Trophoblast cell (in vitro differentiated cells and primary cell): ENCODE measurements around the gene ZNF438.

ENCODE experiments used
- DNase-seq, 2 donors: peaks; one replicate each; pipeline ENCODE4 v3.0.0-alpha.2; 2016
- H2AFZ ChIP-seq: 2 replicates; pipeline ENCODE4 v1.6.1; 2013; ENCODE audit warnings: low read length, moderate library complexity, mild to moderate bottlenecking; ENCODE audit not compliant: insufficient read depth, poor library complexity
- H2AK5ac ChIP-seq: 2 replicates; pipeline ENCODE4 v1.6.1; 2013; ENCODE audit warnings: mild to moderate bottlenecking, low read length
- H2BK120ac ChIP-seq: 2 replicates; pipeline ENCODE4 v1.6.1; 2013; ENCODE audit warnings: low read length, mild to moderate bottlenecking, moderate library complexity; ENCODE audit not compliant: insufficient read depth, poor library complexity
- H2BK12ac ChIP-seq: 2 replicates; pipeline ENCODE4 v1.6.1; 2013; ENCODE audit warnings: mild to moderate bottlenecking, low read length, moderate library complexity
- H2BK5ac ChIP-seq: 2 replicates; pipeline ENCODE4 v1.6.1; 2013; ENCODE audit warnings: low read length, low read depth, moderate library complexity, mild to moderate bottlenecking; ENCODE audit not compliant: poor library complexity
- H3K14ac ChIP-seq: 2 replicates; pipeline ENCODE4 v1.6.1; 2013; ENCODE audit warnings: mild to moderate bottlenecking, low read length
- H3K18ac ChIP-seq: 2 replicates; pipeline ENCODE4 v1.6.1; 2013; ENCODE audit warnings: mild to moderate bottlenecking, low read length
- H3K23ac ChIP-seq: 2 replicates; pipeline ENCODE4 v1.6.1; 2013; ENCODE audit warnings: low read length
- H3K27ac ChIP-seq: 2 replicates; pipeline ENCODE4 v1.5.1; 2013; ENCODE audit warnings: low read depth, mild to moderate bottlenecking, inconsistent platforms, low read length, moderate library complexity
- H3K27me3 ChIP-seq: 2 replicates; pipeline ENCODE4 v1.6.1; 2013; ENCODE audit warnings: inconsistent platforms, mild to moderate bottlenecking, low read length, moderate library complexity; ENCODE audit not compliant: insufficient read depth
- H3K36me3 ChIP-seq, 2 experiments: 1 replicate in 1 of 2; 2 replicates in 1 of 2; pipeline ENCODE4 v1.6.1; 2013; ENCODE audit warnings: low read length in 2 of 2, mild to moderate bottlenecking in 2 of 2, moderate library complexity in 1 of 2; ENCODE audit not compliant: insufficient read depth in 2 of 2, control insufficient read depth in 1 of 2
- H3K4ac ChIP-seq: 2 replicates; pipeline ENCODE4 v1.6.1; 2013; ENCODE audit warnings: low read depth, mild to moderate bottlenecking, low read length, moderate library complexity
- H3K4me1 ChIP-seq, 2 experiments: 1 replicate in 1 of 2; 2 replicates in 1 of 2; pipeline ENCODE4 v1.6.1; 2013; ENCODE audit warnings: low read length in 2 of 2, mild to moderate bottlenecking in 2 of 2, moderate library complexity in 1 of 2; ENCODE audit not compliant: insufficient read depth in 2 of 2, control insufficient read depth in 1 of 2
- H3K4me2 ChIP-seq: 2 replicates; pipeline ENCODE4 v1.6.1; 2013; ENCODE audit warnings: inconsistent platforms, mild to moderate bottlenecking, low read length, moderate library complexity
- H3K4me3 ChIP-seq: 2 replicates; pipeline ENCODE4 v1.5.1; 2013; ENCODE audit warnings: mild to moderate bottlenecking, low read depth, low read length, inconsistent platforms
- H3K79me1 ChIP-seq: one replicate; pipeline ENCODE4 v1.6.1; 2013; ENCODE audit warnings: low read length
- H3K79me2 ChIP-seq: 2 replicates; pipeline ENCODE4 v1.6.1; 2013; ENCODE audit warnings: low read length, mild to moderate bottlenecking; ENCODE audit not compliant: control insufficient read depth, insufficient read depth, poor library complexity
- H3K9ac ChIP-seq: 2 replicates; pipeline ENCODE4 v1.6.1; 2013; ENCODE audit warnings: mild to moderate bottlenecking, low read length
- H3K9me3 ChIP-seq: 2 replicates; pipeline ENCODE4 v1.6.1; 2013; ENCODE audit warnings: low read depth, mild to moderate bottlenecking, control low read depth, inconsistent platforms, low read length; ENCODE audit not compliant: insufficient read depth
- H4K12ac ChIP-seq: 2 replicates; pipeline ENCODE4 v1.6.1; 2013; ENCODE audit warnings: low read depth, mild to moderate bottlenecking, low read length, moderate library complexity
- H4K8ac ChIP-seq: 2 replicates; pipeline ENCODE4 v1.6.1; 2013; ENCODE audit warnings: low read depth, mild to moderate bottlenecking, low read length, moderate library complexity
- H4K91ac ChIP-seq: one replicate; pipeline ENCODE4 v1.6.1; 2013; ENCODE audit warnings: low read depth, mild to moderate bottlenecking, low read length, moderate library complexity
- WGBS: extraction: QIAGEN DNeasy Blood & Tissue Kit; methylation state at CpG from one replicate; pipeline ENCODE4 v1.1.7; 2013; ENCODE audit warnings: missing lambda C conversion rate; ENCODE audit not compliant: insufficient read length, insufficient coverage; ENCODE audit errors: extremely low coverage; 5-methylcytosine and 5-hydroxymethylcytosine counted together

Gene ZNF438

GRCh38 chr10:30861976-30862375 is 169.7 kb downstream of the ZNF438 start:
- Histone ChIP-seq H3K4ac (no peak overlapping the region), H3K27ac (no peak overlapping the region), H3K4me1 (peaks cover 5 to 15% of the 10 kb centered on the region in 2 experiments), H3K14ac (no peak overlapping the region), H2AFZ (no peak overlapping the region), H3K4me2 (no peak overlapping the region), H2BK120ac (no peak overlapping the region), H3K27me3 (no peaks in the 10 kb centered on the region), H4K8ac (no peak overlapping the region), H2BK5ac (no peak overlapping the region), H3K18ac (no peak overlapping the region), H3K79me2 (no peaks in the 10 kb centered on the region), H3K23ac (no peak overlapping the region), H4K91ac (no peak overlapping the region), H3K9me3 (no peaks in the 10 kb centered on the region), H3K9ac (no peak overlapping the region), H4K12ac (no peak overlapping the region), H2AK5ac (no peak overlapping the region), H3K4me3 (no peak overlapping the region), H3K79me1 (peaks cover 2% of the 10 kb centered on the region), H2BK12ac (no peak overlapping the region), H3K36me3 (no peaks in the 10 kb centered on the region)
- no CpG with 5 or more reads among the region's 3 CpGs for WGBS
- no peak for DNase-seq

GRCh38 chr10:30861221-30861620 is 170.4 kb downstream of the ZNF438 start:
- Histone ChIP-seq H3K4me2 (no peak overlapping the region), H3K23ac (no peak overlapping the region), H3K18ac (no peak overlapping the region), H3K4me3 (no peak overlapping the region), H3K36me3 (no peaks in the 10 kb centered on the region), H2BK5ac (no peak overlapping the region), H4K8ac (no peak overlapping the region), H3K27me3 (no peaks in the 10 kb centered on the region), H3K79me1 (peaks cover 2% of the 10 kb centered on the region), H3K4ac (no peak overlapping the region), H3K9me3 (no peaks in the 10 kb centered on the region), H3K79me2 (no peaks in the 10 kb centered on the region), H3K14ac (no peak overlapping the region), H2BK12ac (no peak overlapping the region), H4K12ac (no peak overlapping the region), H4K91ac (no peak overlapping the region), H3K4me1 (peaks cover 5 to 15% of the 10 kb centered on the region in 2 experiments), H3K9ac (no peak overlapping the region), H2BK120ac (no peak overlapping the region), H2AFZ (no peak overlapping the region), H3K27ac (no peak overlapping the region), H2AK5ac (no peak overlapping the region)
- DNase-seq = no peak
- no CpG with 5 or more reads among the region's 1 CpG for WGBS

GRCh38 chr10:30858499-30858898 is 173.2 kb downstream of the ZNF438 start:
- H2AK5ac ChIP-seq = no peak overlapping the region
- H3K14ac ChIP-seq = no peak overlapping the region
- H3K4me2 ChIP-seq = no peak overlapping the region
- no peak for DNase-seq
- no peak overlapping the region for H4K8ac ChIP-seq
- no peaks in the 10 kb centered on the region for H3K27me3 ChIP-seq
- no peaks in the 10 kb centered on the region for H3K9me3 ChIP-seq
- H3K18ac ChIP-seq = no peak overlapping the region
- H4K12ac ChIP-seq = no peak overlapping the region
- H2AFZ ChIP-seq = no peak overlapping the region
- no peak overlapping the region for H3K4ac ChIP-seq
- H3K9ac ChIP-seq = no peak overlapping the region
- no peak overlapping the region for H3K23ac ChIP-seq
- no peak overlapping the region for H3K4me3 ChIP-seq
- no peak overlapping the region for H2BK12ac ChIP-seq
- H3K27ac ChIP-seq = no peak overlapping the region
- peaks cover 4 to 11% of the 10 kb centered on the region in 2 experiments for H3K4me1 ChIP-seq
- H2BK120ac ChIP-seq = no peak overlapping the region
- no peak overlapping the region for H2BK5ac ChIP-seq
- H3K79me2 ChIP-seq = no peaks in the 10 kb centered on the region
- no peak overlapping the region for H4K91ac ChIP-seq
- whole genome bisulfite sequencing = no CpG with 5 or more reads among the region's 2 CpGs
- H3K36me3 ChIP-seq = no peaks in the 10 kb centered on the region
- H3K79me1 ChIP-seq = no peaks in the 10 kb centered on the region

GRCh38 chr10:30857803-30858202 is 173.9 kb downstream of the ZNF438 start:
- H3K14ac ChIP-seq = no peak overlapping the region
- no peak overlapping the region for H3K4me2 ChIP-seq
- H4K91ac ChIP-seq = no peak overlapping the region
- H3K4me1 ChIP-seq = peaks cover 0 to 8% of the 10 kb centered on the region in 2 experiments
- no peaks in the 10 kb centered on the region for H3K79me2 ChIP-seq
- H3K23ac ChIP-seq = no peak overlapping the region
- peak in 1 of 2 donors; percentile 7 for DNase-seq
- H2BK12ac ChIP-seq = no peak overlapping the region
- no CpG with 5 or more reads among the region's 3 CpGs for WGBS
- no peak overlapping the region for H4K8ac ChIP-seq
- H3K79me1 ChIP-seq = no peaks in the 10 kb centered on the region
- H3K4ac ChIP-seq = no peak overlapping the region
- H2AK5ac ChIP-seq = no peak overlapping the region
- H3K9ac ChIP-seq = no peak overlapping the region
- no peak overlapping the region for H2BK5ac ChIP-seq
- H4K12ac ChIP-seq = no peak overlapping the region
- H2BK120ac ChIP-seq = no peak overlapping the region
- no peaks in the 10 kb centered on the region for H3K36me3 ChIP-seq
- no peak overlapping the region for H3K27ac ChIP-seq
- no peak overlapping the region for H2AFZ ChIP-seq
- H3K9me3 ChIP-seq = no peaks in the 10 kb centered on the region
- no peaks in the 10 kb centered on the region for H3K27me3 ChIP-seq
- H3K18ac ChIP-seq = no peak overlapping the region
- H3K4me3 ChIP-seq = no peak overlapping the region
